Endodermal cell (in vitro differentiated cells): ENCODE results near the gene DENND1A. TPM values are rescaled to one million over a fixed set of nuclear protein-coding genes. Genes with fewer than 3 reads are reported as not detected.

Experiments used
- DNase-seq: peaks from one replicate; pipeline ENCODE4 v3.0.0-alpha.2; 2017
- H3K27ac ChIP-seq: 2 replicates; pipeline ENCODE4 v1.5.1; 2013; ENCODE audit warnings: mild to moderate bottlenecking, low read depth, low read length, moderate library complexity
- H3K27me3 ChIP-seq: 2 replicates; pipeline ENCODE4 v1.6.1; 2013; ENCODE audit warnings: mild to moderate bottlenecking, low read length, moderate library complexity; ENCODE audit not compliant: insufficient read depth, control insufficient read depth, poor library complexity, severe bottlenecking
- H3K36me3 ChIP-seq: 2 replicates; pipeline ENCODE4 v1.7.0; 2013; ENCODE audit warnings: mild to moderate bottlenecking, low read length, moderate library complexity; ENCODE audit not compliant: control insufficient read depth, insufficient read depth
- H3K4me1 ChIP-seq: one replicate; pipeline ENCODE4 v1.7.0; 2013; ENCODE audit warnings: low read length; ENCODE audit not compliant: control insufficient read depth, insufficient read depth
- H3K4me3 ChIP-seq: 2 replicates; pipeline ENCODE4 v1.5.1; 2013; ENCODE audit warnings: mild to moderate bottlenecking, low read length, moderate library complexity
- H3K9ac ChIP-seq: 2 replicates; pipeline ENCODE4 v1.6.1; 2013; ENCODE audit warnings: mild to moderate bottlenecking, low read length, moderate library complexity; ENCODE audit not compliant: poor library complexity, severe bottlenecking; ENCODE audit errors: extremely low read depth
- H3K9me3 ChIP-seq: 2 replicates; pipeline ENCODE4 v1.6.1; 2013; ENCODE audit warnings: mild to moderate bottlenecking, low read length, moderate library complexity; ENCODE audit not compliant: control insufficient read depth
- H3K27ac Mint-ChIP-seq: 2 replicates; pipeline ENCODE4 v1.8.0; 2020; ENCODE audit warnings: mixed read lengths
- H3K27me3 Mint-ChIP-seq: 2 replicates; pipeline ENCODE4 v1.8.0; 2021; ENCODE audit warnings: mild to moderate bottlenecking, mixed read lengths; ENCODE audit not compliant: insufficient read depth
- H3K36me3 Mint-ChIP-seq: 2 replicates; pipeline ENCODE4 v1.8.0; 2020; ENCODE audit warnings: low read depth, mixed read lengths
- H3K4me1 Mint-ChIP-seq: 2 replicates; pipeline ENCODE4 v1.8.0; 2020; ENCODE audit warnings: mixed read lengths
- H3K4me3 Mint-ChIP-seq: 2 replicates; pipeline ENCODE4 v1.8.0; 2020; ENCODE audit warnings: mild to moderate bottlenecking, moderate library complexity, mixed read lengths
- H3K9me3 Mint-ChIP-seq: 2 replicates; pipeline ENCODE4 v1.8.0; 2020; ENCODE audit warnings: mild to moderate bottlenecking, mixed read lengths
- CTCF ChIP-seq: fragments of 200-600 bp; sonication (generic); conservative IDR thresholded peaks from 2 replicates; pipeline ENCODE4 v1.5.0; 2021; ENCODE audit warnings: antibody characterized with exemption, mild to moderate bottlenecking
- WGBS, 2 experiments: methylation state at CpG; one replicate each; pipeline versions ENCODE4 v1.1.5 to v1.1.7; 2013; ENCODE audit warnings: missing lambda C conversion rate in 2 of 2, mixed read lengths in 1 of 2; ENCODE audit not compliant: insufficient coverage in 1 of 2, insufficient read length in 1 of 2; 5-methylcytosine and 5-hydroxymethylcytosine counted together
- total RNA-seq, 2 donors: library from RNA; stranded (reverse); fragmentation: NEBNext Ultra II Directional in 1 of 2; extraction: Animal tissue kit (Norgen Biotek cat#: 25700) in 1 of 2; gene quantifications; 2 replicates in 1 of 2; 3 replicates in 1 of 2; pipeline ENCODE4 v1.2.1, GENCODE V29; 2021

The DENND1A gene
- total RNA-seq, 2 donors from 2014 or later: 29.5 to 38.4 TPM

GRCh38 chr9:123589361-123590239, 340.3 kb downstream of the DENND1A start:
- TF ChIP-seq CTCF: no peak
- no peak for DNase-seq
- Histone ChIP-seq H3K27me3 (no peaks in the 10 kb centered on the region), H3K27ac (no peak overlapping the region), H3K9me3 (peaks cover 17% of the 10 kb centered on the region), H3K9ac (no peak overlapping the region), H3K4me3 (no peak overlapping the region), H3K4me1 (no peaks in the 10 kb centered on the region), H3K36me3 (no peaks in the 10 kb centered on the region)
- H3K4me1 Mint-ChIP-seq: peaks cover 5% of the 10 kb centered on the region
- H3K4me3 Mint-ChIP-seq: no peak overlapping the region
- no peak overlapping the region for H3K27ac Mint-ChIP-seq
- H3K9me3 Mint-ChIP-seq: peaks cover 31% of the 10 kb centered on the region
- H3K27me3 Mint-ChIP-seq: no peaks in the 10 kb centered on the region
- 84 to 86% methylated on average over 4 to 8 of the region's 8 CpGs for WGBS, 2 experiments
- H3K36me3 Mint-ChIP-seq: peaks cover 26% of the 10 kb centered on the region

GRCh38 chr9:123586275-123586674, 343.7 kb downstream of the DENND1A start:
- H3K4me3 Mint-ChIP-seq: no peak overlapping the region
- Histone ChIP-seq H3K27me3 (no peaks in the 10 kb centered on the region), H3K9me3 (peaks cover 17% of the 10 kb centered on the region), H3K4me3 (no peak overlapping the region), H3K27ac (no peak overlapping the region), H3K9ac (no peak overlapping the region), H3K36me3 (no peaks in the 10 kb centered on the region), H3K4me1 (no peaks in the 10 kb centered on the region)
- H3K27me3 Mint-ChIP-seq: no peaks in the 10 kb centered on the region
- H3K27ac Mint-ChIP-seq: no peak overlapping the region
- DNase-seq: no peak
- TF ChIP-seq CTCF: no peak
- H3K9me3 Mint-ChIP-seq: peaks cover 31% of the 10 kb centered on the region
- WGBS, 2 experiments: 94% methylated on average over 2 to 5 of the region's 5 CpGs
- peaks cover 5% of the 10 kb centered on the region for H3K4me1 Mint-ChIP-seq
- peaks cover 37% of the 10 kb centered on the region for H3K36me3 Mint-ChIP-seq

GRCh38 chr9:123584202-123585176, 345.4 kb downstream of the DENND1A start:
- H3K27me3 Mint-ChIP-seq: no peaks in the 10 kb centered on the region
- 79 to 88% methylated on average over 7 to 10 of the region's 10 CpGs for WGBS, 2 experiments
- no peak overlapping the region for H3K27ac Mint-ChIP-seq

More at GRCh38 chr9:123584202-123585176, 345.4 kb downstream of the DENND1A start:
- H3K36me3 ChIP-seq: no peaks in the 10 kb centered on the region
- no peaks in the 10 kb centered on the region for H3K4me1 ChIP-seq
- no peaks in the 10 kb centered on the region for H3K27me3 ChIP-seq
- peaks cover 43% of the 10 kb centered on the region for H3K36me3 Mint-ChIP-seq
- no peak for DNase-seq
- H3K4me3 ChIP-seq: no peak overlapping the region
- peaks cover 31% of the 10 kb centered on the region for H3K9me3 Mint-ChIP-seq
- no peak overlapping the region for H3K9ac ChIP-seq
- H3K27ac ChIP-seq: no peak overlapping the region
- no peak for TF ChIP-seq CTCF
- H3K4me3 Mint-ChIP-seq: no peak overlapping the region
- peaks cover 2% of the 10 kb centered on the region for H3K4me1 Mint-ChIP-seq
- H3K9me3 ChIP-seq: peaks cover 17% of the 10 kb centered on the region
